Activated CD8-positive, alpha-beta memory T cell treated with anti-CD3 and anti-CD28 coated beads, Interleukin-2, amount 10 ng/mL, durations not matched to agents 7 days and 5 days (primary cell): Measurements from ENCODE around the gene RFNG. TPM values are rescaled to one million over a fixed set of nuclear protein-coding genes. Genes with fewer than 3 reads are reported as not detected.

ENCODE experiments used
- ATAC-seq: fragments of 150-1000 bp; cut with Tn5 transposase; one replicate; pipeline ENCODE4 v1.10.0; 2021; ENCODE audit warnings: moderate library complexity
- CTCF ChIA-PET: fragments of 350-600 bp; sonication (Branson Sonifier 250); formaldehyde crosslinking; loops from one replicate; lab custom pipeline; 2021; ENCODE audit warnings: antibody characterized with exemption; lab: Charles Lee
- DNase-seq: peaks from one replicate; pipeline ENCODE4 v3.0.0-alpha.2; 2020
- H3K27ac Mint-ChIP-seq: one replicate; pipeline ENCODE4 v1.8.0; 2021; ENCODE audit warnings: mild to moderate bottlenecking, mixed read lengths
- H3K27me3 Mint-ChIP-seq: one replicate; pipeline ENCODE4 v1.8.0; 2021; ENCODE audit warnings: mixed read lengths
- H3K36me3 Mint-ChIP-seq: one replicate; pipeline ENCODE4 v1.8.0; 2021; ENCODE audit warnings: mild to moderate bottlenecking, mixed read lengths
- H3K4me1 Mint-ChIP-seq: one replicate; pipeline ENCODE4 v1.8.0; 2021; ENCODE audit warnings: mixed read lengths
- H3K4me3 Mint-ChIP-seq: one replicate; pipeline ENCODE4 v1.8.0; 2021; ENCODE audit warnings: mild to moderate bottlenecking, moderate library complexity, mixed read lengths
- H3K9me3 Mint-ChIP-seq: one replicate; pipeline ENCODE4 v1.8.0; 2022; ENCODE audit warnings: low read depth, mixed read lengths
- total RNA-seq, 2 experiments: library from RNA; stranded (reverse); gene quantifications; one replicate each; pipeline ENCODE4 v1.2.3, GENCODE V29; 2021

Gene RFNG
- total RNA-seq, 2 experiments from 2014 or later: 20.9 to 23.0 TPM

GRCh38 chr17:82094931-82095776 lies 43.5 kb upstream of the RFNG start:
- Mint-ChIP-seq H3K36me3 (peaks cover 12% of the 10 kb centered on the region), H3K9me3 (no peaks in the 10 kb centered on the region), H3K27ac (no peak overlapping the region), H3K27me3 (no peaks in the 10 kb centered on the region), H3K4me3 (peak overlapping the region; percentile 41), H3K4me1 (peaks cover 13% of the 10 kb centered on the region)
- ATAC-seq: no peak
- CTCF ChIA-PET: no interaction called here
- DNase-seq: no peak

DNA sequence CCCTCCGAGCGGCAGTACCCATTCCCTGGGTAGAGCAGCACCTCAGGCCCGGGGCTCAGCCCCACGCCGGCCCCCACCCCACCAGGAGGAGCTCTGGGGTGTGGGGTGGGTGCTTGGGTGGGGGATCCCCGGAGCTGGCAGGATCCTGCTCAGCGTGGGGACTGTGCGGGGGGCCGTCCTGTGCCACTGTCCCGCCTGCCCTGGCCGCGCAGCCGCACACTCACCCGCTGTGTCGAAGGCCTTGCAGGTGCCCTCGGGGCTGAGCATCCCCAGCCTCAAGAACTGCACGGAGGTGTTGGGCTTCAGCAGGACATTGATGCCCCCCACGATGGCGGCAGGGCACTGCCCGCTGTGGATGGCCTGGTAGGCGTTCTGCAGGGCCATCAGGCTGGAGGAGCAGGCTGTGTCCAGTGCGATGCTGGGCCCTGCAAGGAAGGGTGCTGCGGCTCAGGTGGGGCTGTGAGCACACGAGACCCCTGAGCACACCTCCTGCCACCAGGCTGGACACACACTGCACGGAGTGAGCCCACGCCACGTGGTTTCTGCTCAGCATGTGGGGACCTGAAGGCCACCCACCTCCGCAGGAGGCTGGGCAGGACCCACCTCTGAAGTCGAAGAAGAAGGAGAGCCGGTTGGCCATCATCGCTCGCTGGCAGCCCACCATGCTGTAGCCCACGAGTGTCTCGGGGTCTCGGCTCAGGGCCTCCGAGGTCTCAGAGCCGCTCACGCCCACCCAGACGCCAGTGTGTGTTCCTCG lies 41.6 kb upstream of the RFNG start:
- no peak overlapping the region for H3K27ac Mint-ChIP-seq
- peaks cover 8% of the 10 kb centered on the region for H3K4me1 Mint-ChIP-seq
- no peaks in the 10 kb centered on the region for H3K9me3 Mint-ChIP-seq
- no peak overlapping the region for H3K4me3 Mint-ChIP-seq
- H3K27me3 Mint-ChIP-seq: no peaks in the 10 kb centered on the region
- no peak for ATAC-seq
- DNase-seq: no peak
- CTCF ChIA-PET: no interaction called here
- H3K36me3 Mint-ChIP-seq: peaks cover 16% of the 10 kb centered on the region

GRCh38 chr17:82092628-82092994 lies 41.0 kb upstream of the RFNG start:
- DNase-seq: no peak
- no peaks in the 10 kb centered on the region for H3K27me3 Mint-ChIP-seq
- H3K4me3 Mint-ChIP-seq: no peak overlapping the region
- H3K9me3 Mint-ChIP-seq: no peaks in the 10 kb centered on the region
- no peak overlapping the region for H3K27ac Mint-ChIP-seq
- CTCF ChIA-PET: no interaction called here
- H3K36me3 Mint-ChIP-seq: peaks cover 18% of the 10 kb centered on the region
- no peak for ATAC-seq
- H3K4me1 Mint-ChIP-seq: peaks cover 8% of the 10 kb centered on the region

- no peaks in the 10 kb centered on the region for H3K9me3 Mint-ChIP-seq
- DNase-seq (no peak), ATAC-seq (no peak)
- H3K27ac Mint-ChIP-seq: no peak overlapping the region
- H3K36me3 Mint-ChIP-seq: peaks cover 18% of the 10 kb centered on the region
- CTCF ChIA-PET: no interaction called here
- H3K27me3 Mint-ChIP-seq: no peaks in the 10 kb centered on the region
- peaks cover 8% of the 10 kb centered on the region for H3K4me1 Mint-ChIP-seq
- H3K4me3 Mint-ChIP-seq: no peak overlapping the region
Measured at GRCh38 chr17:82092094-82092586, 40.5 kb upstream of the RFNG start.

DNA sequence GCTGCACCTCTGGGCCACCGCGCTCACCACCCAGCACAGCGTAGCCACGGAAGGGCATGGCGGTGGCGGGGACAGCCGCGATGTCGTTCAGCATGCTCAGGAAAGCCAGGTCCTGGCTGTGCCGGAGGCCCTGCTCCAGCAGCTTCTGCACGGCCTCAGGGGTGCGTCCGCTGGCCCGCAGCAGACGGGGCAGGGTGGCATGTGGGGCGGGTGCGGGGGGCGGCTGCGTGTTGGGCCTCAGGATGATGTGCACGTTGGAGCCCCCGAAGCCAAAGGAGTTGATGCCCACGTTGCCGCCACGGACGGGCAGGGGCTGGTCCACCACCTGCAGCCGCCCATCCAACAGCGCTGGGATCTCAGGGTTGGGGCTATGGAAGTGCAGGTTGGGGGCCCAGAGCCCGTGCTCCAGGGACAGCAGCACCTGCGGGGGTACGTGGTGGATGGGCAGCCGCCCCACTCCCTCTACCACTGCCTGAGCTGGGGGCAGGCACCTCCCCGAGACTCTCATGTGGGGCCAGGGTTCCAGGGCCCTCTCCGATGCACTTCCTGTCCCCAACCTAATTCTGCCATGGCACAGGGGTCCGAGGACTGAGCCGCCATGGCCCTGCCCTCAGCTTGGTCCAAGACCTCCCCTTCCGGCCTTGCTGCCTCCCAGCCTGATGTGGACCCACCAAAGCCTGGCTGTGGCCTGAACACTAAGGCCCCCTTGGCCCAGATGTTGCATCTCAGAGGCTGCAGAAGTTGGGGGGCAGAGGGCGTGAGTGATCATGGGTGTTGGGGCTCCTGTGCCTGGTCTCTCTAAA lies 39.9 kb upstream of the RFNG start:
- no peak overlapping the region for H3K27ac Mint-ChIP-seq
- H3K36me3 Mint-ChIP-seq: peaks cover 18% of the 10 kb centered on the region
- peaks cover 8% of the 10 kb centered on the region for H3K4me1 Mint-ChIP-seq
- no peak overlapping the region for H3K4me3 Mint-ChIP-seq
- H3K27me3 Mint-ChIP-seq: no peaks in the 10 kb centered on the region
- ATAC-seq (no peak), DNase-seq (no peak)
- CTCF ChIA-PET: no interaction called here
- H3K9me3 Mint-ChIP-seq: no peaks in the 10 kb centered on the region

GRCh38 chr17:82090549-82091263 lies 39.1 kb upstream of the RFNG start:
- DNase-seq (no peak), ATAC-seq (no peak)
- Mint-ChIP-seq H3K27me3 (no peaks in the 10 kb centered on the region), H3K4me1 (peaks cover 1% of the 10 kb centered on the region), H3K4me3 (no peak overlapping the region), H3K27ac (no peak overlapping the region), H3K36me3 (peaks cover 17% of the 10 kb centered on the region), H3K9me3 (no peaks in the 10 kb centered on the region)
- CTCF ChIA-PET: no interaction called here

GRCh38 chr17:82089723-82090548 lies 38.3 kb upstream of the RFNG start:
- ATAC-seq (no peak), DNase-seq (no peak)
- no peaks in the 10 kb centered on the region for H3K9me3 Mint-ChIP-seq
- no peaks in the 10 kb centered on the region for H3K27me3 Mint-ChIP-seq
- no peak overlapping the region for H3K4me3 Mint-ChIP-seq
- no peaks in the 10 kb centered on the region for H3K4me1 Mint-ChIP-seq
- H3K27ac Mint-ChIP-seq: no peak overlapping the region
- CTCF ChIA-PET: no interaction called here
- H3K36me3 Mint-ChIP-seq: peaks cover 17% of the 10 kb centered on the region

GRCh38 chr17:82088838-82089722 lies 37.5 kb upstream of the RFNG start:
- no peaks in the 10 kb centered on the region for H3K4me1 Mint-ChIP-seq
- no peaks in the 10 kb centered on the region for H3K27me3 Mint-ChIP-seq
- DNase-seq: no peak
- H3K9me3 Mint-ChIP-seq: no peaks in the 10 kb centered on the region
- no peak overlapping the region for H3K27ac Mint-ChIP-seq
- CTCF ChIA-PET: no interaction called here
- peaks cover 21% of the 10 kb centered on the region for H3K36me3 Mint-ChIP-seq
- no peak overlapping the region for H3K4me3 Mint-ChIP-seq
- ATAC-seq: no peak

DNA sequence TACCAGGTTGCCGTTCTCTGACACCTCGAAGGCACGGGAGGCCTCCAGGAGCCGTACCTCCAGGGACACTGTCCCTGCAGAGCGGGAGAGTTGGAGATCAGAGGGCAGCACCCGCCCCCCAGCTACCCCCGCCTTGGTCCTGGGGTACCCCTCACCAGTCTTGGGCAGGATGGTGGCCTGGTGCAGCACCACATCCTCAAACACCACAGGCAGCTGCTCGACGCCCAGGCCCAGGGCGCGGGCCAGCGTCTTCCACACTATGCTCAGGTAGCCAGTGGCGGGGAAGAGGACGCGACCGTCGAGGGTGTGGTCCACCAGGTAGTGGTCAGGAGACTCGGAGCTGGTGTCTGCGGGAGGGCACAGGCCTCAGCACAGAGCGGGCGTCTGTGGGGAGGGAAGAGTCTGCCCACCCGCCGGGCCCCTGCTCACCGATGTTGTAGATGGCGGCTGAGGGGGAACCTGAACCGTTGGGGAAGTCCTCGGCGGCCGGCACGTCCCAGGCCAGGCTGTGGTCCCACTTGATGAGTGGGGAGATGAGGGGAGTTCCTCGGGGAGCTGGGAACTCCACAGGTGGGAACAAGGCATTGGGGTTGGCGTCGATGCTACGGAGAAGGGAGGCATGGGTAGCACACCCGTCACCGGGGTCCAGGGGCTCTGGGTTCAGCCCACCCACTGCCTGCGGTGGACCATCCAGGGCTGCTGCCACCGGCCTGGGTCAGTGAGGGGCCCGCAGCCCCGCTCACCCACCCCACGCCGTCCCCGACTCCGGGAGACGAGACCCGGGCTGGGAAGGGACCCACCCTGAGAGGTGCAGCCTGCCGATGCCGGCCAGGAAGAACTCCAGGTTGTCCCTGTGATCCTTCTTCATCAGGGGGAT lies 36.6 kb upstream of the RFNG start:
- no peaks in the 10 kb centered on the region for H3K4me1 Mint-ChIP-seq
- CTCF ChIA-PET: no interaction called here
- ATAC-seq (no peak), DNase-seq (no peak)
- no peak overlapping the region for H3K27ac Mint-ChIP-seq
- no peaks in the 10 kb centered on the region for H3K9me3 Mint-ChIP-seq
- no peak overlapping the region for H3K4me3 Mint-ChIP-seq
- peaks cover 21% of the 10 kb centered on the region for H3K36me3 Mint-ChIP-seq
- H3K27me3 Mint-ChIP-seq: no peaks in the 10 kb centered on the region

- DNase-seq (no peak), ATAC-seq (no peak)
- Mint-ChIP-seq H3K36me3 (peaks cover 23% of the 10 kb centered on the region), H3K27me3 (no peaks in the 10 kb centered on the region), H3K4me3 (no peak overlapping the region), H3K4me1 (no peaks in the 10 kb centered on the region), H3K27ac (no peak overlapping the region), H3K9me3 (no peaks in the 10 kb centered on the region)
- CTCF ChIA-PET: no interaction called here
Measured at GRCh38 chr17:82086941-82087906, 35.6 kb upstream of the RFNG start.
